Natural killer cell (primary cell): ENCODE data around the gene FCHSD1. TPM values are rescaled to one million over a fixed set of nuclear protein-coding genes. Genes with fewer than 3 reads are reported as not detected.

Source experiments
- ATAC-seq, 3 donors: fragments of 150-1000 bp in 2 of 3; fragments of 200-7000 bp in 1 of 3; cut with Tn5 transposase; 1 replicate in 1 of 3; 2 replicates in 2 of 3; pipeline ENCODE4 v1.10.0; 2021; ENCODE audit warnings: mild to moderate bottlenecking in 2 of 3, moderate library complexity in 2 of 3
- DNase-seq, 2 donors: peaks; one replicate each; pipeline versions ENCODE4 v3.0.0 to v3.0.0-alpha.2; 2013 to 2021; ENCODE audit warnings: mixed read lengths in 1 of 2
- H3K27ac ChIP-seq: one replicate; pipeline ENCODE4 v1.5.1; 2013; ENCODE audit warnings: mild to moderate bottlenecking, low read length
- H3K27me3 ChIP-seq: one replicate; pipeline ENCODE4 v1.6.1; 2013; ENCODE audit warnings: low read length; ENCODE audit not compliant: control insufficient read depth, insufficient read depth
- H3K36me3 ChIP-seq: one replicate; pipeline ENCODE4 v1.6.1; 2013; ENCODE audit warnings: low read length; ENCODE audit not compliant: control insufficient read depth, insufficient read depth
- H3K4me1 ChIP-seq: one replicate; pipeline ENCODE4 v1.6.1; 2013; ENCODE audit warnings: low read length; ENCODE audit not compliant: control insufficient read depth, insufficient read depth
- H3K4me3 ChIP-seq: one replicate; pipeline ENCODE4 v1.5.1; 2013; ENCODE audit warnings: low read length
- H3K9me3 ChIP-seq: one replicate; pipeline ENCODE4 v1.6.1; 2013; ENCODE audit warnings: low read length; ENCODE audit not compliant: control insufficient read depth, insufficient read depth
- H3K27ac Mint-ChIP-seq, 2 donors: one replicate each; pipeline ENCODE4 v1.8.0; 2022; ENCODE audit warnings: mild to moderate bottlenecking in 2 of 2, mixed read lengths in 2 of 2, moderate library complexity in 1 of 2
- H3K27me3 Mint-ChIP-seq, 2 donors: one replicate each; pipeline ENCODE4 v1.8.0; 2022; ENCODE audit warnings: low read depth in 2 of 2, mixed read lengths in 2 of 2
- H3K36me3 Mint-ChIP-seq: one replicate; pipeline ENCODE4 v1.8.0; 2022; ENCODE audit warnings: mixed read lengths
- H3K4me1 Mint-ChIP-seq, 2 donors: one replicate each; pipeline ENCODE4 v1.8.0; 2022; ENCODE audit warnings: mixed read lengths in 2 of 2
- H3K4me3 Mint-ChIP-seq: one replicate; pipeline ENCODE4 v1.8.0; 2022; ENCODE audit warnings: mild to moderate bottlenecking, moderate library complexity, mixed read lengths
- H3K9me3 Mint-ChIP-seq, 2 donors: one replicate each; pipeline ENCODE4 v1.8.0; 2022; ENCODE audit warnings: mixed read lengths in 2 of 2
- CTCF ChIP-seq: fragments of 200-600 bp; IDR thresholded peaks from one replicate; pipeline ENCODE4 v1.8.0; 2022; ENCODE audit warnings: antibody characterized with exemption
- WGBS: methylation state at CpG from one replicate; pipeline ENCODE4 v1.1.7; 2013; ENCODE audit warnings: missing lambda C conversion rate; ENCODE audit not compliant: insufficient coverage; 5-methylcytosine and 5-hydroxymethylcytosine counted together
- intact Hi-C: fragments of 100-400 bp; cut with micrococcal nuclease; formaldehyde crosslinking; loops from one replicate; pipeline ENCODE4 v1.14.2; 2022
- total RNA-seq, 4 donors: library from RNA; stranded (reverse); fragments of 120-200 nt in 1 of 4; gene quantifications; one replicate each; pipeline versions ENCODE4 v1.2.3 to v1.2.4, GENCODE V29; 2013 to 2022

Gene FCHSD1
- total RNA-seq, 3 donors from 2014 or later (not counting 1 experiment from before 2014, with no cell fraction given): 134 to 155 (median 147) TPM

- Histone ChIP-seq H3K27me3 (no peaks in the 10 kb centered on the region), H3K36me3 (peaks cover 2% of the 10 kb centered on the region), H3K4me1 (peaks cover 3% of the 10 kb centered on the region), H3K27ac (no peak overlapping the region), H3K9me3 (no peaks in the 10 kb centered on the region), H3K4me3 (no peak overlapping the region)
- peaks cover 4 to 5% of the 10 kb centered on the region in 2 donors for H3K4me1 Mint-ChIP-seq
- H3K36me3 Mint-ChIP-seq: no peaks in the 10 kb centered on the region
- intact Hi-C loops: loop anchor here (10.0 kb wide), 1 partner anchor 476 kb away; no protein-coding TSS in a partner anchor
- H3K27ac Mint-ChIP-seq: no peak overlapping the region
- no peak overlapping the region for H3K4me3 Mint-ChIP-seq
- no peak for ATAC-seq
- no peak for DNase-seq
- 84% methylated on average over 5 of the region's 8 CpGs for WGBS
- no peaks in the 10 kb centered on the region for H3K9me3 Mint-ChIP-seq
- H3K27me3 Mint-ChIP-seq: no peaks in the 10 kb centered on the region
- TF ChIP-seq CTCF: no peak
Measured at GRCh38 chr5:141668601-141669265, 17.5 kb upstream of the FCHSD1 start.

- H3K9me3 Mint-ChIP-seq: no peaks in the 10 kb centered on the region
- Histone ChIP-seq H3K4me1 (peaks cover 3% of the 10 kb centered on the region), H3K9me3 (no peaks in the 10 kb centered on the region), H3K36me3 (peaks cover 4% of the 10 kb centered on the region), H3K27me3 (no peaks in the 10 kb centered on the region), H3K4me3 (no peak overlapping the region), H3K27ac (no peak overlapping the region)
- 84% methylated on average over 16 of the region's 18 CpGs for WGBS
- peaks cover 4 to 5% of the 10 kb centered on the region in 2 donors for H3K4me1 Mint-ChIP-seq
- no peaks in the 10 kb centered on the region for H3K36me3 Mint-ChIP-seq
- intact Hi-C loops: loop anchor here (10.0 kb wide), 1 partner anchor 479 kb away; no protein-coding TSS in a partner anchor
- DNase-seq: no peak
- H3K27me3 Mint-ChIP-seq: no peaks in the 10 kb centered on the region
- no peak for TF ChIP-seq CTCF
- no peak overlapping the region for H3K4me3 Mint-ChIP-seq
- no peak overlapping the region for H3K27ac Mint-ChIP-seq
- no peak for ATAC-seq
Measured at GRCh38 chr5:141665995-141666940, 15.1 kb upstream of the FCHSD1 start.

- H3K4me3 ChIP-seq: no peak overlapping the region
- H3K27ac ChIP-seq: no peak overlapping the region
- Mint-ChIP-seq H3K27ac (peak overlapping the region in 1 of 2 donors; percentile 31), H3K27me3 (no peaks in the 10 kb centered on the region), H3K4me3 (no peak overlapping the region), H3K36me3 (no peaks in the 10 kb centered on the region), H3K4me1 (peaks cover 4 to 5% of the 10 kb centered on the region in 2 donors), H3K9me3 (no peaks in the 10 kb centered on the region)
- WGBS: 33% methylated on average over 11 of the region's 13 CpGs
- H3K9me3 ChIP-seq: no peaks in the 10 kb centered on the region
- H3K27me3 ChIP-seq: no peaks in the 10 kb centered on the region
- peaks cover 3% of the 10 kb centered on the region for H3K4me1 ChIP-seq
- ATAC-seq (peak; percentile 87 to 95 (median 91)), DNase-seq (peak; percentile 71 to 85)
- peak; percentile 89 for TF ChIP-seq CTCF
- intact Hi-C loops: loop anchor here (10.0 kb wide), 1 partner anchor 480 kb away; no protein-coding TSS in a partner anchor
- peaks cover 2% of the 10 kb centered on the region for H3K36me3 ChIP-seq
Measured at GRCh38 chr5:141664733-141665461, 13.7 kb upstream of the FCHSD1 start.
